ENCODE results near the gene DENND1A. TPM values are rescaled to one million over a fixed set of nuclear protein-coding genes. Genes with fewer than 3 reads are reported as not detected.
"Not testable (repeated sequence)": the region's sequence is repeated elsewhere in the genome, so short reads cannot be mapped to it uniquely, and the experiment has no call there.

Gene DENND1A
- total and polyA plus RNA-seq, 5 experiments from 2014 or later: 2.6 to 14.3 (median 5.3) TPM

DNA sequence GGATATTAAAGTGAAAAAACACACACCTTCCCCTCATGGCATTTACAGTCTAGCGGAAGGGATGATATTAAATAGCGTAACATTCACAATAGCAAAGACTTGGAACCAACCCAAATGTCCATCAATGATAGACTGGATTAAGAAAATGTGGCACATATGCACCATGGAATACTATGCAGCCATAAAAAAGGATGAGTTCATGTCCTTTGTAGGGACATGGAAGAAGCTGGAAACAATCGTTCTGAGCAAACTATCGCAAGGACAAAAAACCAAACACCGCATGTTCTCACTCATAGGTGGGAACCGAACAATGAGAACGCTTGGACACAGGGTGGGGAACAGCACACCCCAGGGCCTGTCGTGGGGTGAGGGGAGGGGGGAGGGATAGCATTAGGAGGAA is 14.5 kb upstream of the DENND1A start:
- ATAC-seq, H3K4me1 Mint-ChIP-seq, DNase-seq, H3K9me3 Mint-ChIP-seq, H3K4me3 Mint-ChIP-seq, H3K36me3 Mint-ChIP-seq, H3K27ac Mint-ChIP-seq, POLR2A ChIA-PET: not testable (repeated sequence)
- H3K27me3 Mint-ChIP-seq: peaks cover 0 to 11% (median 4%) of the 10 kb centered on the region in 5 donors

DNA sequence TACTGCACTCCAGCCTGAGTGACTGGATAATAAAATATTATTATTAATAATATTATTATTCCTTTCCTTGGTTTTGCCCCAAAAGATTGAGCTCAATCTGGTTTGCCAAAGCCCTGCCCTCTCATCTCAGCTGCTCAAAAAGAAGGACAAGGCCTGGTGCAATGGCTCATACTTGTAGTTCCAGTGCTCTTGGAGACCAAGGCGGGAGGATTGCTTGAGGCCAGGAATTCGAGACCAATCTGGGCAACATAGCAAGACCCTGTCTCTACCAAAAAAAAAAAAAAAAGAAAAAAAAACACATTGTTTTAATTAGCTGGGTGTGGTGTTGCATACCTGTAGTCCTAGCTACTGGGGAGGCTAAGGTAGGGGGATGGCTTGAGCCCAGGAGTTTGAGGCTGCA is 13.7 kb upstream of the DENND1A start:
- Mint-ChIP-seq H3K27me3 (peaks cover 5 to 11% (median 8%) of the 10 kb centered on the region in 5 donors), H3K36me3 (no peaks in the 10 kb centered on the region), H3K4me3 (no peak overlapping the region), H3K27ac (no peak overlapping the region), H3K9me3 (no peaks in the 10 kb centered on the region), H3K4me1 (no peaks in the 10 kb centered on the region)
- POLR2A ChIA-PET: interaction anchor here (0.7 kb wide), 1 partner anchor 617 kb away, joined by 5 read pairs; no protein-coding TSS in a partner anchor
- DNase-seq (no peak), ATAC-seq (no peak)

DNA sequence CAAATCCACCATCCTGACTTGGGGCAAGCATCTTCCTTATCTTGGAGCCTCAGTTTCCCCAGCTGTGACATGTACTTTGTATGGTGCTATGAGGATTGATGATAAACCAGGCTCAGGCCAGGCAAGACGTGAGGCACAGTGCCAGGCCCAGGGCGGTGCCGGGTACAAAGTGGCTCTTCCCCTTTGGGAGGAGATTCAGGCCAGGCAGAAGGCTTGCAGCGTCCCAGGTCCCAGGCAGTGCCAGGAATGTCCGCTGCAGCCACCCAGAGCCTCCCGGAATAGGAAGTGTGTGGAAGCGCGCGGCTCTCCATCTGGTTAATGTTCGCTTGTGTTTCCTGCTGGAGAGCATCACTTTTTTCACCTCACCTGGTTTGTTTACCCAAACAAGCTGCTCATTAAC is 12.6 kb upstream of the DENND1A start:
- POLR2A ChIA-PET: no interaction called here
- Mint-ChIP-seq H3K27me3 (peaks cover 6 to 14% (median 11%) of the 10 kb centered on the region in 5 donors), H3K9me3 (no peaks in the 10 kb centered on the region), H3K4me1 (no peaks in the 10 kb centered on the region), H3K4me3 (no peak overlapping the region), H3K27ac (peak overlapping the region in 1 of 10 donors; percentile 83), H3K36me3 (no peaks in the 10 kb centered on the region)
- ATAC-seq: no peak
- DNase-seq: no peak

DNA sequence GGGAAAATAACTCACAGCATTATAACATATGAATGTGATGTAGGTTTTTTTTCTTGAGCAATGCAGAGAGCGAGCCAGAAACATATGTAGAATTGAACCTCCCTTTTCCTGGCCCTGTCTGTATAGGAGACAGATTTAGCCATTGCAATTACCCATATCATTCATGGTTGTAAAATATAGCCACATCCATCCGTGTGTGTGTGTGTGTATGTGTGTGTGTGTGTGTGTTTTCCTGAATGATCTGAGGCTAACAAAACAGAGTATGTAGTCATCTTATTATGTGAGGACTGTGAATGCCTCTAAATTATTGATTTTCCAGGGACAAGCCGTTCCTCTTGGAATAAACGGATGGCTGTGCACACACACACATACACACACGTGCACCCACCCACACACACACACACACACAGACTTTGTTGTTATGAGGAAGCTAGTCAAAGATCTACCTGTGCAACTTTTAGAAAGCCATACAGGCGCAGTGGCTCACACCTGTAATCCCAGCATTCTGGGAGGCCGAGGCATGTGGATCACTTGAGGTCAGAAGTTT is 11.7 kb upstream of the DENND1A start:
- H3K4me3 Mint-ChIP-seq: no peak overlapping the region
- POLR2A ChIA-PET: no interaction called here
- peaks cover 6 to 17% (median 11%) of the 10 kb centered on the region in 5 donors for H3K27me3 Mint-ChIP-seq
- no peak for DNase-seq
- H3K4me1 Mint-ChIP-seq: no peaks in the 10 kb centered on the region
- H3K27ac Mint-ChIP-seq: no peak overlapping the region
- no peak for ATAC-seq
- H3K36me3 Mint-ChIP-seq: peaks cover 0 to 2% (median 2%) of the 10 kb centered on the region in 3 donors
- H3K9me3 Mint-ChIP-seq: peaks cover 0 to 2% (median 0%) of the 10 kb centered on the region in 9 donors

DNA sequence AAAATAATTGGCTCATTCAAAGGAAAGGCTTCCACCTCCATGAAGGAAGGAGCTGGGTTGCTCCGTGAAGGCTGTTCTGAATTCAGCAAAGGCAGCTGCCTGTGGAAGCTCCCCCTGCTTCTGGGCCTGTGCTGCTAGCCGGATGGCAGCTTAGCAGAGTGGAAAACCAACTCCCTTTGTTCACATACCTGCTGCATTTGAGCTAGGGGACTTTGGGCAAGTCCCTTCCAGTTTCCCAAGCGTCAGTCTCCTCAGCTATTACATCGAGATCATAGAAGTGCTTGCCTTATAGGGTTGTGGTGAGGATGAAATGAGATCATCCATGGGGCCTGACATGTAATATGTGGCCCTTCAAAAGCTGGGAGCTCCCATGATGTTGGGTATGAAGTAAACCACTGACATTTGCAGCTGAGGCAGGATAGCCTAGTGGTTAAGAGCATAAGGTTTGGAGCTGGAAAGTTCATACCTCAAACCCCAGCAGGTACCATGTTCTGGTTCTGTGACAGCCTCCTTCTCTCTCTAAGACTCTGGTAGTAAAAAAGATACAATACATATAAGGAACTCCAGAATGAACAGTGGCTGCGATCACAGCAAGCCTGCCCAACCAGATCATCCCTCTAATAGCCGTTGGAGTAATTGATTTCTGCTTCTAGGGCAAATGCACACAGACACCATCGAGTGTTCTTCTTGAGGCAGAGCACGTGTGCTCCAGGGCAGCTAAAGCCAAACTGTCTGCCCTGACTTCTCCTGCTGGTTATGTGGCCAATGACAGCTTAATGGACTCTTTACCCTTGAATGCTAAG is 11.0 kb upstream of the DENND1A start:
- no peak for ATAC-seq
- H3K9me3 Mint-ChIP-seq: peaks cover 0 to 8% (median 4%) of the 10 kb centered on the region in 9 donors
- H3K36me3 Mint-ChIP-seq: peaks cover 0 to 9% (median 8%) of the 10 kb centered on the region in 3 donors
- H3K27me3 Mint-ChIP-seq: peaks cover 6 to 23% (median 14%) of the 10 kb centered on the region in 5 donors
- POLR2A ChIA-PET: no interaction called here
- H3K4me1 Mint-ChIP-seq: no peaks in the 10 kb centered on the region
- no peak overlapping the region for H3K4me3 Mint-ChIP-seq
- peak overlapping the region in 1 of 10 donors; percentile 28 for H3K27ac Mint-ChIP-seq
- no peak for DNase-seq

DNA sequence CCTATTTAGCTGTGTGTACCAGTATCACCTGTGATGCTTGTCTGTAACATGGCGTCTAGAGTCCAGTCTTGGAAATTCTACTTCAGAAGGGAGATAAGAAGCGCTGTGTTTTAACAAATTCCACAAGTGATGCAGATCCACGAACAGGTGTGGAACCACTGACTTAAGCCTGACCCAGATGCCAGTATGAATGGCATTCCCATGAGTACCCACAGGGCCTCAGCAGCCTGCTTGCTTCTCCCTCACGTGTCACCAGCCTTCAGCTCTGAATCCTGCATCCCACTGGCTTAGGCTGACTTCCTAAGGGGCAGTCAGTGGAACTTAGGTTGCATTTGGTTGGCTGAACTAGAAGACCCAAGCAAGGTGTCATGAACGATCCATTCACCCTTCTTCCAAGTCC is 8.5 kb upstream of the DENND1A start:
- no peak for ATAC-seq
- Mint-ChIP-seq H3K27ac (no peak overlapping the region), H3K4me1 (peaks cover 0 to 1% (median 0%) of the 10 kb centered on the region in 4 donors), H3K27me3 (peaks cover 6 to 24% (median 14%) of the 10 kb centered on the region in 5 donors), H3K9me3 (peaks cover 0 to 8% (median 4%) of the 10 kb centered on the region in 9 donors), H3K4me3 (no peak overlapping the region), H3K36me3 (peaks cover 0 to 9% (median 8%) of the 10 kb centered on the region in 3 donors)
- POLR2A ChIA-PET: no interaction called here
- no peak for DNase-seq

DNA sequence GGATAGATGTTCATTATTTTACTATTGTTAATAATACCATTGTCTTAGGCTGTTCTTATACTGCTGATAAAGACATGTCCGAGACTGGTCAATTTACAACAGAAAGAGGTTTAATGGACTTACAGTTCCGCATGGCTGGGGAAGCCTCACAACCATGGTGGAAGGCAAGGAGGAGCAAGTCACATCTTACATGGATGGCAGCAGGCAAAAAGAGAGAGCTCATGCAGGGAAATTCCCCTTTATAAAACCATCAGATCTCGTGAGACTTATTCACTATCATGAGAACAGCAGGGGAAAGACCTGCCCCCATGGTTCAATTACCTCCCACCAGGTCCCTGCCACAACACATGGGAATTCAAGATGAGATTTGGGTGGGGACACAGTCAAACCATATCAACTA is 6.6 kb upstream of the DENND1A start:
- ATAC-seq, H3K36me3 Mint-ChIP-seq, DNase-seq, H3K4me1 Mint-ChIP-seq, H3K9me3 Mint-ChIP-seq, H3K4me3 Mint-ChIP-seq, H3K27ac Mint-ChIP-seq, POLR2A ChIA-PET: not testable (repeated sequence)
- peaks cover 6 to 24% (median 12%) of the 10 kb centered on the region in 5 donors for H3K27me3 Mint-ChIP-seq

DNA sequence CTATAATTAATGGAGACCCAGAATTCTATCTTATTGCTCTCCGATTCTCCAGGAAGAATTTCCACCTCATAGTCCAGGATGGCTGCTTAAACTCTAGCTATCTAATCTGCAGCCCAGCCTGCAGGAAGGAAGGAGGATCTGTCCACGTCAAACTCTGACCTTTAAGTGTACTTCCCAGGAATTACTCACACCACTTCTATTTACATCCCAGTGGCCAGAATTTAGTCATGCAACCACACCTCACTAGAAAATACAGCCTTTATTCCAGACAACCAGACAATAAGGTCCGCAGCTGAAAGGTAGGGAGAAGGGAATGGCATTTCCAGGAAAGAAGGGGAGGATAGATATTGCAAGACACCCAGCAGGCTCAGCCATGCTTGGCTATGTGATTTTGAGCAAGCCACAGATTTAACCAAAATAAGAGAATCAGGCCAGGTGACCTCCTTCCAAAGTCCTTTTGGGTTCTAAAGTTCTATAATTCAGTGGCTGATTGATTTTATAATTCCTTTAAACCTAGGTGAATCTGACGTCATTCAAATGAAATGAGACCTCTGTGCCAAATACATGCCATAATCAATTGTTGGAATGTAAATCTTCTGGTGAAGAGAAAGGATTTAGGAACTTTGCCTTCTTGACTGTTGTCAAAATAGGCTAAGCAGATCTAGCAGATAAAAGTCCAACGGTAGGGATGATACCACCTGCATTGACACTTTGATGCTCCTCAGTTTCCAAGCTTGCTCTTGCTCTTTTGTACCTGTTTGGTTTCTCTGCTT is 3.7 kb upstream of the DENND1A start:
- DNase-seq: no peak
- Mint-ChIP-seq H3K36me3 (peaks cover 0 to 9% (median 8%) of the 10 kb centered on the region in 3 donors), H3K4me1 (peaks cover 12 to 16% (median 12%) of the 10 kb centered on the region in 4 donors), H3K27ac (no peak overlapping the region), H3K27me3 (peaks cover 0 to 15% (median 5%) of the 10 kb centered on the region in 5 donors), H3K4me3 (peak overlapping the region in 1 of 10 donors; percentile 43), H3K9me3 (peaks cover 0 to 8% (median 4%) of the 10 kb centered on the region in 9 donors)
- ATAC-seq: no peak
- POLR2A ChIA-PET: no interaction called here

DNA sequence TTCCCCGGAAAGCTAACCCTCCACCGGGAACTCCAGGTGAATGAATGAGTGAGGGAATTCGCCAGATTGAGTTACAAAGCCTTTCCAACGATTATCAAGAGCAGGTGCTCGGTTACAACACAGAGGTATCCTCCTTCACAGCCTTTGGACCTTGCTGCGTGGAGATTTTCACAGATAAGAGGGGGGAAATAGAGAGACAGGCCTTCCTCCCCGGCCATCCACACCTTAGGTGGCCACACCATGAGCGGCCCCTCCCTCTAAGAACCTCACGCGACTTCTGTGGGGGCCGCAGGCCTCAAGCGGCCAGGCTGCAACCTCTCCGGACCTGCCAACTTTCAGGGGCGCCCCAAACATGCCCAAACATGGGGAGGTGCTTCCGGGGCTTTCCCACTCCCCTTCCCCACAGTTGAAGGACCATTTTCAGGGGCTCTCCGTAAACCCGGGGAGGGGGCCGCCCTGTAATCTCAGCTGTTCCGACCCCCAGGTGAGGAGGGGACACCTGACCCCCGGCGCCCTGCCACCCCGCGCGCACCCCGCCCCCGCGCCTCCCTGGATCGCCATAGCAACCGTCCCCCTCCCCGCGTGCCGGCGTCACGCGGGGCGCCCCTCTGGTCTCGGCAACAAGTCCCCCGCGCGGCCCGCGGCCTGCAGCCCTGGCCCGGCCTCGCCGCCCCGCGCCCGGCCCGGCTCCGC is 603 bp downstream of the DENND1A start:
- H3K27me3 Mint-ChIP-seq: peaks cover 0 to 3% (median 0%) of the 10 kb centered on the region in 5 donors
- POLR2A ChIA-PET: no interaction called here
- H3K27ac Mint-ChIP-seq: peak overlapping the region in 9 of 10 donors; percentile 59 to 90 (median 83)
- peak in 6 of 10 donors; percentile 9 to 29 (median 22) for DNase-seq
- peak overlapping the region; percentile 74 to 96 (median 83) for H3K4me3 Mint-ChIP-seq
- no peaks in the 10 kb centered on the region for H3K9me3 Mint-ChIP-seq
- H3K36me3 Mint-ChIP-seq: peaks cover 0 to 4% (median 0%) of the 10 kb centered on the region in 3 donors
- peaks cover 28 to 43% (median 43%) of the 10 kb centered on the region in 4 donors for H3K4me1 Mint-ChIP-seq
- ATAC-seq: peak; percentile 4 to 26

DNA sequence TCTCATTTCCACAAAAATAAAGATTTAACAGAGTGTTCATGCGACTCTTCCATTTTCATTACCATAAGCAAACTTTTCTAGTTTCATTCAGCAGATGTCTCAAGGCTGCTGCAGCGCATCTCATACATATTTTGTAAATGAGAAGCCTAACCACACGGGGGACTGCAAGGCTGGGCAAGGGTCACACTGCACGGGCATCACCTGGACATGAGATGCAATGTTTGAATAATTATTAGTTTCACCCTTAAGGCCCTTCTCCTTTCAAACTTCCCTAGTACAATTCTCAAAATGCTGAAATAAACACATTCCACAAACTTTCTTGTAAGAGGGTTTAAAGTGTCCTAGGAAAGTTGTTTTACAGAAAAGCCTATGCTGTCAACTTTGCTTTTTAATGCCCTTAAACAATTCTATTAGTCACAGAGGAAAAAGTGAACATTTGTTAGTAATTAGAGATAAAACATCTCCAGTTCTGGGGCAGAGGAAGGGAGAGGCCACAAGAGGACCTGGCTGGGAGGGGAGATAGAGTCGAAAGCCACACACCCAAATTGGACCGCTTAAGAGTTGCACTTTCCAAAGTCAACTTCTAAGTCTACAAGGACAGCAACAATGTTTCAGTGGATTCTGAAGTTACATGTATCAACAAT is 1.3 kb downstream of the DENND1A start:
- Mint-ChIP-seq H3K4me1 (peaks cover 28 to 43% (median 43%) of the 10 kb centered on the region in 4 donors), H3K27ac (peak overlapping the region; percentile 54 to 90 (median 82)), H3K36me3 (peaks cover 0 to 6% (median 3%) of the 10 kb centered on the region in 3 donors), H3K27me3 (no peaks in the 10 kb centered on the region), H3K4me3 (peak overlapping the region; percentile 74 to 96 (median 83)), H3K9me3 (peaks cover 0 to 3% (median 0%) of the 10 kb centered on the region in 9 donors)
- DNase-seq (no peak), ATAC-seq (no peak)
- POLR2A ChIA-PET: no interaction called here

DNA sequence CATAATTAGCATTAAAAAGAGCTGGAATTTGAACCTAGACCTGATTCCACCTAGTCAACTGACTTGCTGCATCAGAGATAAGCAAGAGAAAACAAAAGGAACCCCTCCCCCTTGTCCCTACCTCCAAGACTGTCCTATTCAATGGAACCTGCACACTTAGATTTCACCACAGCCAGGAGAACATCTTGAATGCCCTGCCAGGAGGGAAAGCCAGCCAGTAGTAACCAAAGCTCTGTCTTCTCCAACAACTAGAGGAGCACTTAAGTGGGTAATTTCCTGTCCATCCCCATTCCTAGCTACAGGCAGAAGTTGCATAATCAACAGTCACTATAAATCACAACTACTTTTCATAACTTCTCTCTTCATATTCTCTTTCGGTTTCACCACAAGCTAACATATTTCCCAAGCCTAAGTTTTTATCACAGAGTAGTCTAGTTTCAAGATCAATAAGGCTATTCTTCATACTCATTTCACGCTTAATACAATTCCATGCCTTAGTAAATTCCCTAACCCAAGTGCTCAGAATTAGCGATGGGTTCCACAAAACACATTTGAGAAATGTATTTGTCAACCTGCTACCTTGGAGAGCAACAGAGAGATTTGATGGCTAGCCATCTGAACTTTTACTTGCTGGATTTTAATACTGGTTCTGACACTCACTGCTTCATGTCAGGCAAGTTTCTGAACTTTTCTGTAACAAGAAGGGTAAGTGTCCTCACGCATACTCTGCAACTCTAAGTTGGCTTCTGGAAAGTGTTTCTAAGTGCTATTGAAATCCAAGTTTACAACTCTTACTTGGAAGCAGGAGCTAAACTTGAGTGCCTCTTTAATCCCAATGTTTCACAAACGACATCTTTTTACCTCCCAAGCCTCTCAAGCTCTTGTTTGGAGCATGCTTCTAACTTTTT is 2.0 kb downstream of the DENND1A start:
- no peak for ATAC-seq
- peak overlapping the region in 9 of 10 donors; percentile 74 to 96 (median 83) for H3K4me3 Mint-ChIP-seq
- H3K9me3 Mint-ChIP-seq: peaks cover 0 to 5% (median 0%) of the 10 kb centered on the region in 9 donors
- peak overlapping the region in 9 of 10 donors; percentile 6 to 89 (median 54) for H3K27ac Mint-ChIP-seq
- no peaks in the 10 kb centered on the region for H3K27me3 Mint-ChIP-seq
- no peak for DNase-seq
- POLR2A ChIA-PET: interaction anchor here (0.5 kb wide), 1 partner anchor 204 kb away, joined by 4 read pairs; no protein-coding TSS in a partner anchor
- H3K4me1 Mint-ChIP-seq: peaks cover 31 to 43% (median 43%) of the 10 kb centered on the region in 4 donors
- H3K36me3 Mint-ChIP-seq: peaks cover 0 to 10% (median 8%) of the 10 kb centered on the region in 3 donors
